ENCODE data around the gene ARHGAP22.

GRCh38 chr10:48604039-48604990 is 558 bp downstream of the ARHGAP22 start:
- TF ChIP-seq, protein P1, sequence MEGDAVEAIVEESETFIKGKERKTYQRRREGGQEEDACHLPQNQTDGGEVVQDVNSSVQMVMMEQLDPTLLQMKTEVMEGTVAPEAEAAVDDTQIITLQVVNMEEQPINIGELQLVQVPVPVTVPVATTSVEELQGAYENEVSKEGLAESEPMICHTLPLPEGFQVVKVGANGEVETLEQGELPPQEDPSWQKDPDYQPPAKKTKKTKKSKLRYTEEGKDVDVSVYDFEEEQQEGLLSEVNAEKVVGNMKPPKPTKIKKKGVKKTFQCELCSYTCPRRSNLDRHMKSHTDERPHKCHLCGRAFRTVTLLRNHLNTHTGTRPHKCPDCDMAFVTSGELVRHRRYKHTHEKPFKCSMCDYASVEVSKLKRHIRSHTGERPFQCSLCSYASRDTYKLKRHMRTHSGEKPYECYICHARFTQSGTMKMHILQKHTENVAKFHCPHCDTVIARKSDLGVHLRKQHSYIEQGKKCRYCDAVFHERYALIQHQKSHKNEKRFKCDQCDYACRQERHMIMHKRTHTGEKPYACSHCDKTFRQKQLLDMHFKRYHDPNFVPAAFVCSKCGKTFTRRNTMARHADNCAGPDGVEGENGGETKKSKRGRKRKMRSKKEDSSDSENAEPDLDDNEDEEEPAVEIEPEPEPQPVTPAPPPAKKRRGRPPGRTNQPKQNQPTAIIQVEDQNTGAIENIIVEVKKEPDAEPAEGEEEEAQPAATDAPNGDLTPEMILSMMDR (IDR thresholded peaks at IDR 0.05; ENCODE audit: insufficient read depth, low read length): no peak
- TF ChIP-seq POLR2AphosphoS5 (IDR thresholded peaks at IDR 0.05; ENCODE audit: low read depth) (no peak), GABPA (IDR thresholded peaks at IDR 0.05; ENCODE audit: low read depth) (no peak), SPI1 (IDR thresholded peaks at IDR 0.05; ENCODE audit: borderline replicate concordance, low read depth) (no peak)
